Esophagus (tissue), 2 donors: ENCODE results near the gene CREB3L2. TPM values are rescaled to one million over a fixed set of nuclear protein-coding genes. Genes with fewer than 3 reads are reported as not detected.

Experiments used
- H3K27ac ChIP-seq, 2 donors: one replicate each; pipeline ENCODE4 v1.5.1; 2013; ENCODE audit warnings: low read depth in 2 of 2, mild to moderate bottlenecking in 2 of 2, inconsistent platforms in 1 of 2, low read length in 1 of 2, moderate library complexity in 1 of 2
- H3K27me3 ChIP-seq, 2 donors: one replicate each; pipeline ENCODE4 v1.6.1; 2013; ENCODE audit warnings: low read length in 2 of 2, control low read depth in 1 of 2, mild to moderate bottlenecking in 1 of 2; ENCODE audit not compliant: insufficient read depth in 2 of 2, control insufficient read depth in 1 of 2
- H3K36me3 ChIP-seq, 2 donors: one replicate each; pipeline ENCODE4 v1.6.1; 2013; ENCODE audit warnings: low read length in 1 of 2; ENCODE audit not compliant: control insufficient read depth in 2 of 2, insufficient read depth in 2 of 2
- H3K4me1 ChIP-seq, 2 donors: one replicate each; pipeline ENCODE4 v1.6.1; 2013; ENCODE audit warnings: low read length in 1 of 2; ENCODE audit not compliant: control insufficient read depth in 2 of 2, insufficient read depth in 2 of 2
- H3K4me3 ChIP-seq, 2 donors: one replicate each; pipeline ENCODE4 v1.5.1; 2013; ENCODE audit warnings: low read length in 2 of 2, mild to moderate bottlenecking in 2 of 2, low read depth in 1 of 2, moderate library complexity in 1 of 2
- H3K9me3 ChIP-seq, 2 donors: one replicate each; pipeline ENCODE4 v1.6.1; 2013; ENCODE audit warnings: mild to moderate bottlenecking in 2 of 2, low read depth in 1 of 2, low read length in 1 of 2, moderate library complexity in 1 of 2; ENCODE audit not compliant: control insufficient read depth in 2 of 2, insufficient read depth in 1 of 2
- WGBS, 2 donors: extraction: QIAGEN DNeasy Blood & Tissue Kit; methylation state at CpG; one replicate each; pipeline ENCODE4 v1.1.7; 2013; 5-methylcytosine and 5-hydroxymethylcytosine counted together
- polyA plus RNA-seq, 2 donors: library from polyadenylated mRNA; stranded (reverse); fragments of 200-250 nt; gene quantifications; one replicate each; pipeline ENCODE4 v1.2.3, GENCODE V29; 2013
- donor health status: healthy with polysubstance abuse.
- donor health status: Bipolar disorder and iron deficiency.

Gene CREB3L2
- polyA plus RNA-seq, 2 donors, result 4.9 to 7.3 TPM

GRCh38 chr7:137903382-137904169, 98.3 kb downstream of the CREB3L2 start:
- Histone ChIP-seq H3K9me3 (no peaks in the 10 kb centered on the region), H3K27me3 (no peaks in the 10 kb centered on the region), H3K27ac (no peak overlapping the region), H3K4me1 (no peaks in the 10 kb centered on the region), H3K4me3 (no peak overlapping the region), H3K36me3 (peaks cover 7 to 12% of the 10 kb centered on the region in 2 donors)
- 25 to 26% methylated on average over 9 of the region's 9 CpGs for WGBS, 2 donors

- Histone ChIP-seq H3K4me1 (no peaks in the 10 kb centered on the region), H3K27ac (no peak overlapping the region), H3K36me3 (peaks cover 3 to 13% of the 10 kb centered on the region in 2 donors), H3K27me3 (no peaks in the 10 kb centered on the region), H3K9me3 (no peaks in the 10 kb centered on the region), H3K4me3 (no peak overlapping the region)
- 79 to 84% methylated on average over 4 of the region's 4 CpGs for WGBS, 2 donors
Measured at GRCh38 chr7:137900137-137900536, 101.7 kb downstream of the CREB3L2 start.

GRCh38 chr7:137898839-137899721, 102.8 kb downstream of the CREB3L2 start:
- H3K4me3 ChIP-seq, result no peak overlapping the region
- no peak overlapping the region for H3K27ac ChIP-seq
- H3K36me3 ChIP-seq, result peaks cover 10 to 12% of the 10 kb centered on the region in 2 donors
- H3K9me3 ChIP-seq, result no peaks in the 10 kb centered on the region
- 12 to 15% methylated on average over 13 of the region's 14 CpGs for WGBS, 2 donors
- H3K27me3 ChIP-seq, result no peaks in the 10 kb centered on the region
- H3K4me1 ChIP-seq, result no peaks in the 10 kb centered on the region

- 68 to 70% methylated on average over 8 of the region's 8 CpGs for WGBS, 2 donors
- no peaks in the 10 kb centered on the region for H3K4me1 ChIP-seq
- H3K4me3 ChIP-seq, result no peak overlapping the region
- H3K27me3 ChIP-seq, result no peaks in the 10 kb centered on the region
- peaks cover 14 to 15% of the 10 kb centered on the region in 2 donors for H3K36me3 ChIP-seq
- no peaks in the 10 kb centered on the region for H3K9me3 ChIP-seq
- H3K27ac ChIP-seq, result no peak overlapping the region
Measured at GRCh38 chr7:137895301-137896221, 106.3 kb downstream of the CREB3L2 start.

GRCh38 chr7:137893143-137893742, 108.6 kb downstream of the CREB3L2 start:
- Histone ChIP-seq H3K27me3 (no peaks in the 10 kb centered on the region), H3K36me3 (peaks cover 10 to 15% of the 10 kb centered on the region in 2 donors), H3K4me3 (no peak overlapping the region), H3K9me3 (no peaks in the 10 kb centered on the region), H3K4me1 (no peaks in the 10 kb centered on the region), H3K27ac (no peak overlapping the region)

- H3K27ac ChIP-seq, result no peak overlapping the region
- H3K36me3 ChIP-seq, result peaks cover 11 to 15% of the 10 kb centered on the region in 2 donors
Measured at GRCh38 chr7:137891016-137891655, 110.8 kb downstream of the CREB3L2 start.

GRCh38 chr7:137890449-137890921, 111.4 kb downstream of the CREB3L2 start:
- H3K27me3 ChIP-seq, result no peaks in the 10 kb centered on the region
- no peaks in the 10 kb centered on the region for H3K9me3 ChIP-seq
- no peak overlapping the region for H3K4me3 ChIP-seq
- H3K4me1 ChIP-seq, result no peaks in the 10 kb centered on the region
- H3K27ac ChIP-seq, result peak overlapping the region in 1 of 2 donors; percentile 10
- H3K36me3 ChIP-seq, result peaks cover 8 to 15% of the 10 kb centered on the region in 2 donors
- WGBS, 2 donors, result 66 to 72% methylated on average over 3 of the region's 3 CpGs

More at GRCh38 chr7:137891016-137891655, 110.8 kb downstream of the CREB3L2 start:
- 79 to 85% methylated on average over 4 of the region's 4 CpGs for WGBS, 2 donors
- no peaks in the 10 kb centered on the region for H3K9me3 ChIP-seq
- no peaks in the 10 kb centered on the region for H3K4me1 ChIP-seq
- H3K27me3 ChIP-seq, result no peaks in the 10 kb centered on the region
- H3K4me3 ChIP-seq, result no peak overlapping the region

- 73 to 85% methylated on average over 2 of the region's 2 CpGs for WGBS, 2 donors
- no peak overlapping the region for H3K4me3 ChIP-seq
- no peaks in the 10 kb centered on the region for H3K9me3 ChIP-seq
- peaks cover 0 to 8% of the 10 kb centered on the region in 2 donors for H3K36me3 ChIP-seq
- H3K27me3 ChIP-seq, result no peaks in the 10 kb centered on the region
- H3K4me1 ChIP-seq, result no peaks in the 10 kb centered on the region
- no peak overlapping the region for H3K27ac ChIP-seq
Measured at GRCh38 chr7:137888241-137888640, 113.6 kb downstream of the CREB3L2 start.
